SK-N-MC (cell line): ENCODE measurements around the gene PIK3R4.

Experiments
- EZH2 ChIP-seq: fragments of 200-600 bp; sonication (generic); IDR thresholded peaks from one replicate; pipeline ENCODE4 v1.6.1; 2017; ENCODE audit warnings: antibody characterized with exemption
- FOXP2 ChIP-seq: optimal IDR thresholded peaks from 2 replicates; pipeline ENCODE3; 2011; ENCODE audit warnings: mild to moderate bottlenecking, moderate library complexity; ENCODE audit not compliant: insufficient read depth; ENCODE audit errors: extremely low read length, control extremely low read depth
- POLR2AphosphoS5 ChIP-seq: IDR thresholded peaks from 2 replicates; pipeline ENCODE4 v1.6.1; 2012; ENCODE audit warnings: mild to moderate bottlenecking, low read depth, low read length, borderline replicate concordance

DNA sequence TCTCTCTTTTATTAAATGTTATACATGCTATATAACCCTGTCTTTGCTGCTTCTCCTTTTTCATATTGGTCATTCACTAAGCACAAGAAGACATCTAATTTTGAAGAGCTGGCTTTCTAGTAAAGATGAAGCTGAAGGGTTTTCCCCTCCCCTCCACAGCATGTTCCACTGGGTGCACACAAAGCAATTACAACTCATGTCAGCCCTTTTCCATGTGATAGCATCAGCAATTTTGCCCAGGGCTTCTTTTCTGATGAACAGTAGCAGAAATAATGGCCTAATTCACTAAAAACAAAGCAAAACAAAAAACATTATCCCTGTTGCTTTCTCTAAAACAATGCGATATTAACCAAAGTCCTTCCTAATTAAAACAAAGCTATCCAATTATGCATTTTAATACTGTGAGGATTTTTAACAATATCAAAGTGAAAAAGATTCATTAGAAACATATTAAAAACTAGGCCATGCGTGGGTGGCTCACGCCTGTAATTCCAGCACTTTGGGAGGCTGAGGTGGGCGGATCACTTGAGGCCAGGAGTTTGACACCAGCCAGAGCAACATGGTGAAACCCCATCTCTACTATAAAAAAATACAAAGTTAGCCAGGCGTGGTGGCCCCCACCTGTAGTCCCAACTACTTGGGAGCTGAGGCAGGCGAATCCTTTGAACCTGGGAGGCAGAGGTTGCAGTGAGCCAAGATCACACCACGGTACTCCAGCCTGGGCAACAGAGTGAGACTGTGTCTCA, 12.2 kb upstream of the PIK3R4 start:
- TF ChIP-seq EZH2, result no peak
- no peak for TF ChIP-seq POLR2AphosphoS5
- TF ChIP-seq FOXP2, result no peak
